HT-29 (cell line): ENCODE data around the gene CPNE5. TPM values are rescaled to one million over a fixed set of nuclear protein-coding genes. Genes with fewer than 3 reads are reported as not detected.
A peak's percentile ranks its signal among the peaks of the same experiment; 100 is the strongest.

ENCODE experiments used
- DNase-seq: peaks from one replicate; pipeline ENCODE4 v3.0.0-alpha.2; 2015; ENCODE audit warnings: low spot score
- total RNA-seq: library from RNA; depleted of rRNA; stranded (reverse); fragments of >200 nt; shearing (Covaris generic); gene quantifications from 2 replicates; pipeline ENCODE4 v1.2.3, GENCODE V29; 2014; rRNA removed

CPNE5 gene
- 0.10 TPM in 1 of 2 replicates, not detected in the other for total RNA-seq

GRCh38 chr6:36838896-36839748, at the start of gene CPNE5:
CPNE5 (minus strand) TSS chr6:36839444; CDS start chr6:36839377, 67 bp downstream.
- DNase-seq: no peak

GRCh38 chr6:36888115-36888643, 48.9 kb upstream of the CPNE5 start:
- DNase-seq: no peak

GRCh38 chr6:36886950-36887618, 47.8 kb upstream of the CPNE5 start:
- DNase-seq: no peak

- peak; percentile 99 for DNase-seq
Observed at GRCh38 chr6:36885461-36886401, 46.5 kb upstream of the CPNE5 start, which contains the start of gene C6orf89. C6orf89 (plus strand) TSS chr6:36885952; CDS start chr6:36899445, 13,493 bp downstream.

GRCh38 chr6:36884610-36885009, 45.4 kb upstream of the CPNE5 start:
- no peak for DNase-seq

GRCh38 chr6:36875250-36875633, 36.0 kb upstream of the CPNE5 start:
- DNase-seq: no peak

- DNase-seq: peak; percentile 95
Observed at GRCh38 chr6:36874443-36875249, 35.4 kb upstream of the CPNE5 start, which contains the start of gene PPIL1. PPIL1 (minus strand) TSS chr6:36874803; CDS start chr6:36874772, 31 bp downstream.

GRCh38 chr6:36873612-36874442, 34.6 kb upstream of the CPNE5 start:
- DNase-seq: peak; percentile 53

- no peak for DNase-seq
Observed at GRCh38 chr6:36873115-36873514, 33.9 kb upstream of the CPNE5 start.

- DNase-seq: no peak
Observed at GRCh38 chr6:36871686-36872085, 32.4 kb upstream of the CPNE5 start.

GRCh38 chr6:36867471-36868224, 28.4 kb upstream of the CPNE5 start:
- DNase-seq: no peak

GRCh38 chr6:36865835-36866234, 26.6 kb upstream of the CPNE5 start:
- no peak for DNase-seq

- DNase-seq: no peak
Observed at GRCh38 chr6:36863670-36864540, 24.7 kb upstream of the CPNE5 start.

GRCh38 chr6:36862848-36863382, 23.7 kb upstream of the CPNE5 start:
- DNase-seq: no peak

GRCh38 chr6:36862164-36862847, 23.1 kb upstream of the CPNE5 start:
- no peak for DNase-seq

- no peak for DNase-seq
Observed at GRCh38 chr6:36860126-36860525, 20.9 kb upstream of the CPNE5 start.
